HL-60 (cell line): ENCODE results near the gene TSEN2.

Experiments
- POLR2AphosphoS5 ChIP-seq: IDR thresholded peaks from 2 replicates; pipeline ENCODE4 v1.6.1; 2012; ENCODE audit warnings: low read depth
- REST ChIP-seq: IDR thresholded peaks from 2 replicates; pipeline ENCODE4 v1.6.1; 2012; ENCODE audit warnings: low read depth; ENCODE audit not compliant: insufficient replicate concordance
- SPI1 ChIP-seq: IDR thresholded peaks from 2 replicates; pipeline ENCODE4 v1.6.1; 2012; ENCODE audit warnings: low read depth, mild to moderate bottlenecking, borderline replicate concordance
- TF ChIP-seq, protein P1 (sequence below): IDR thresholded peaks from one replicate; pipeline ENCODE4 v1.5.1; 2011; ENCODE audit warnings: low read length, control low read depth, inconsistent platforms; ENCODE audit not compliant: insufficient read depth

DNA sequence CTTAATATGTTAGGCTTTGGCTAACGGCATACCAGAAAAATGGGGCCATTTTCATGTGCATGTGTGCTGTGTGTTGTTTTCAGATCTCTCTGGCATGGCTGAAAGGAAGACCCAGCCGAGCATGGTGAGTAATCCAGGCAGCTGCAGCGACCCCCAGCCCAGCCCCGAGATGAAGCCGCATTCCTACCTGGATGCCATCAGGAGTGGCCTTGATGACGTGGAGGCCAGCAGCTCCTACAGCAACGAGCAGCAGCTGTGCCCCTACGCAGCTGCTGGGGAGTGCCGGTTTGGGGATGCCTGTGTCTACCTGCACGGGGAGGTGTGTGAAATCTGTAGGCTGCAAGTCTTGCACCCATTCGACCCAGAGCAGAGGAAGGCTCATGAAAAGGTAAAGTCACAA is 87.7 kb downstream of the TSEN2 start:
- TF ChIP-seq, protein P1, sequence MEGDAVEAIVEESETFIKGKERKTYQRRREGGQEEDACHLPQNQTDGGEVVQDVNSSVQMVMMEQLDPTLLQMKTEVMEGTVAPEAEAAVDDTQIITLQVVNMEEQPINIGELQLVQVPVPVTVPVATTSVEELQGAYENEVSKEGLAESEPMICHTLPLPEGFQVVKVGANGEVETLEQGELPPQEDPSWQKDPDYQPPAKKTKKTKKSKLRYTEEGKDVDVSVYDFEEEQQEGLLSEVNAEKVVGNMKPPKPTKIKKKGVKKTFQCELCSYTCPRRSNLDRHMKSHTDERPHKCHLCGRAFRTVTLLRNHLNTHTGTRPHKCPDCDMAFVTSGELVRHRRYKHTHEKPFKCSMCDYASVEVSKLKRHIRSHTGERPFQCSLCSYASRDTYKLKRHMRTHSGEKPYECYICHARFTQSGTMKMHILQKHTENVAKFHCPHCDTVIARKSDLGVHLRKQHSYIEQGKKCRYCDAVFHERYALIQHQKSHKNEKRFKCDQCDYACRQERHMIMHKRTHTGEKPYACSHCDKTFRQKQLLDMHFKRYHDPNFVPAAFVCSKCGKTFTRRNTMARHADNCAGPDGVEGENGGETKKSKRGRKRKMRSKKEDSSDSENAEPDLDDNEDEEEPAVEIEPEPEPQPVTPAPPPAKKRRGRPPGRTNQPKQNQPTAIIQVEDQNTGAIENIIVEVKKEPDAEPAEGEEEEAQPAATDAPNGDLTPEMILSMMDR, result no peak
- no peak for TF ChIP-seq POLR2AphosphoS5
- no peak for TF ChIP-seq REST
- no peak for TF ChIP-seq SPI1
